Astrocyte (in vitro differentiated cells and primary cell): ENCODE data around the gene DNAH1.

Experiments
- CTCF ChIP-seq: IDR thresholded peaks from 2 replicates; pipeline ENCODE4 v1.5.1; 2011; ENCODE audit warnings: low read depth, mild to moderate bottlenecking, inconsistent platforms, low read length, moderate library complexity; ENCODE audit not compliant: insufficient read depth
- EZH2 ChIP-seq: IDR thresholded peaks from 2 replicates; pipeline ENCODE4 v1.6.1; 2012; ENCODE audit warnings: mild to moderate bottlenecking, low read length, inconsistent platforms; ENCODE audit not compliant: insufficient read depth

GRCh38 chr3:52406791-52407510, 90.8 kb downstream of the DNAH1 start:
- TF ChIP-seq CTCF (no peak), EZH2 (no peak)
